ENCODE measurements around the gene MKNK1.

MKNK1 gene

GRCh38 chr1:46522969-46523320 lies 81.1 kb downstream of the MKNK1 start:
- TF ChIP-seq RARB (CRISPR knock-in tag; IDR thresholded peaks at IDR 0.05) (no peak), ZC3H10 (CRISPR knock-in tag; IDR thresholded peaks at IDR 0.05) (no peak), CREB5 (CRISPR knock-in tag; IDR thresholded peaks at IDR 0.05; ENCODE audit: low read depth) (no peak), POU6F1 (CRISPR knock-in tag; IDR thresholded peaks at IDR 0.05; ENCODE audit: borderline replicate concordance, low read depth) (no peak), PPARA (CRISPR knock-in tag; IDR thresholded peaks at IDR 0.05; ENCODE audit: borderline replicate concordance) (no peak), ZNF8 (CRISPR knock-in tag; IDR thresholded peaks at IDR 0.05) (no peak), ZFP30 (CRISPR knock-in tag; IDR thresholded peaks at IDR 0.05) (no peak), TSHZ2 (CRISPR knock-in tag; IDR thresholded peaks at IDR 0.05) (no peak)
- ATAC-seq = no peak

GRCh38 chr1:46522184-46522968 lies 81.7 kb downstream of the MKNK1 start:
- TF ChIP-seq ZFP30 (CRISPR knock-in tag; IDR thresholded peaks at IDR 0.05) = no peak
- no peak for TF ChIP-seq ZNF565 (CRISPR knock-in tag; conservative IDR thresholded peaks at IDR 0.05; ENCODE audit: low read depth)
- no peak for TF ChIP-seq ZNF8 (CRISPR knock-in tag; IDR thresholded peaks at IDR 0.05)
- TF ChIP-seq GLIS3 (CRISPR knock-in tag; IDR thresholded peaks at IDR 0.05) = no peak
- TF ChIP-seq ESRRG (CRISPR knock-in tag; IDR thresholded peaks at IDR 0.05) = no peak
- TF ChIP-seq CSRNP3 (CRISPR knock-in tag; IDR thresholded peaks at IDR 0.05) = no peak
- no peak for TF ChIP-seq ARNTL (CRISPR knock-in tag; IDR thresholded peaks at IDR 0.05; ENCODE audit: borderline replicate concordance, low read depth)
- no peak for TF ChIP-seq ISL1 (CRISPR knock-in tag; IDR thresholded peaks at IDR 0.05)
- TF ChIP-seq ZNF70 (CRISPR knock-in tag; IDR thresholded peaks at IDR 0.05) = no peak
- no peak for TF ChIP-seq RARB (CRISPR knock-in tag; IDR thresholded peaks at IDR 0.05)
- TF ChIP-seq ZC3H10 (CRISPR knock-in tag; IDR thresholded peaks at IDR 0.05) = no peak
- TF ChIP-seq SNAI2 (CRISPR knock-in tag; IDR thresholded peaks at IDR 0.05) = no peak
- no peak for TF ChIP-seq TCF4 (CRISPR knock-in tag; IDR thresholded peaks at IDR 0.05; ENCODE audit: borderline replicate concordance)
- no peak for TF ChIP-seq PATZ1 (CRISPR knock-in tag; IDR thresholded peaks at IDR 0.05; ENCODE audit: borderline replicate concordance)
- no peak for TF ChIP-seq TSHZ2 (CRISPR knock-in tag; IDR thresholded peaks at IDR 0.05)
- TF ChIP-seq OSR1 (CRISPR knock-in tag; IDR thresholded peaks at IDR 0.05) = no peak
- TF ChIP-seq BACH2 (CRISPR knock-in tag; IDR thresholded peaks at IDR 0.05; ENCODE audit: borderline replicate concordance) = no peak
- TF ChIP-seq CREB5 (CRISPR knock-in tag; IDR thresholded peaks at IDR 0.05; ENCODE audit: low read depth) = no peak

More at GRCh38 chr1:46522184-46522968, 81.7 kb downstream of the MKNK1 start:
- no peak for ATAC-seq
